GM12872 (cell line): ENCODE results near the gene TEPSIN.

ENCODE experiments used
- CTCF ChIP-seq: IDR thresholded peaks from 3 replicates; pipeline ENCODE4 v1.5.1; 2011; ENCODE audit warnings: low read depth, mild to moderate bottlenecking, low read length, moderate library complexity; ENCODE audit not compliant: insufficient read depth

The TEPSIN gene

GRCh38 chr17:81228834-81229665 lies 9.8 kb downstream of the TEPSIN start:
- no peak for TF ChIP-seq CTCF

GRCh38 chr17:81228420-81228819 lies 10.4 kb downstream of the TEPSIN start:
- TF ChIP-seq CTCF, result no peak

- TF ChIP-seq CTCF, result no peak
Measured at GRCh38 chr17:81223762-81224130, 15.1 kb downstream of the TEPSIN start.

GRCh38 chr17:81222906-81223761 lies 15.7 kb downstream of the TEPSIN start, which contains the start of gene CEP131:
TSS of gene CEP131 (minus strand) at chr17:81222965. CDS start at chr17:81220056, 2,909 bp downstream.
- TF ChIP-seq CTCF, result no peak

- no peak for TF ChIP-seq CTCF
Measured at GRCh38 chr17:81222620-81222905, 16.3 kb downstream of the TEPSIN start.

- no peak for TF ChIP-seq CTCF
Measured at GRCh38 chr17:81221842-81222619, 16.8 kb downstream of the TEPSIN start.

- no peak for TF ChIP-seq CTCF
Measured at GRCh38 chr17:81221371-81221841, 17.4 kb downstream of the TEPSIN start.
